Bronchial epithelial cell (primary cell): Measurements from ENCODE around the gene C1orf21. TPM values are rescaled to one million over a fixed set of nuclear protein-coding genes. Genes with fewer than 3 reads are reported as not detected.

Source experiments
- DNase-seq: peaks from one replicate; pipeline ENCODE4 v3.0.0-alpha.2; 2010; ENCODE audit warnings: low read depth
- FAIRE-seq: peaks from 2 replicates; lab custom pipeline; 2011; peaks lifted over from hg19 to GRCh38; lab: Jason Lieb, UNC
- H3K27me3 ChIP-seq: 2 replicates; pipeline ENCODE4 v1.5.1; 2011; ENCODE audit warnings: low read length; ENCODE audit not compliant: control insufficient read depth, insufficient read depth
- H3K36me3 ChIP-seq: 2 replicates; pipeline ENCODE4 v1.5.1; 2011; ENCODE audit warnings: low read length; ENCODE audit not compliant: control insufficient read depth, insufficient read depth
- H3K4me3 ChIP-seq: 2 replicates; pipeline ENCODE4 v1.5.1; 2011; ENCODE audit warnings: mild to moderate bottlenecking, low read depth, low read length, control low read depth
- CTCF ChIP-seq: IDR thresholded peaks from 2 replicates; pipeline ENCODE4 v1.5.1; 2011; ENCODE audit warnings: mild to moderate bottlenecking, moderate library complexity, low read length, control low read depth, inconsistent platforms; ENCODE audit not compliant: insufficient read depth, severe bottlenecking
- total RNA-seq: library from RNA; depleted of rRNA; stranded (reverse); fragments of >200 nt; gene quantifications from 2 replicates; pipeline ENCODE4 v1.2.1, GENCODE V29; 2014

Gene C1orf21
- total RNA-seq, 1 donor from 2014 or later, result 10.3 TPM

DNA sequence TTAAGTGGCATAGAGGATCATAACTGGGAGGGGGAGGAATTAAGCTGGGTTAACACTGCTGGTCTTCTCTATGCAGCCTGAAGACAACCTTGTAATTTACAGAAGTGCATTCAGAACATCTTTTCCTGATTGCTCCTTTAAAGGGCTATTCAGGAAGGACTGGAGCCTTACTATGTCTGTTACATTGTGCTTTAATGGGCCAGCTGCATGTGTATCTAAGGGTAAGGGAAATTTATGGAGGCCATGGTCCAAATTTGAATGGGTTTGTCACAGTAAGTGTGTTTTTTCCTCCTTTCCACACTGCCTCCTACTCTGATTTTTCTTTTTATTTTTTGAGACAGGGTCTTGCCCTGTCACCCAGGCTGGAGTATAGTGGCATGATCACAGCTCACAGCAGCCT lies 19.6 kb downstream of the C1orf21 start:
- Histone ChIP-seq H3K27me3 (no peaks in the 10 kb centered on the region), H3K36me3 (no peaks in the 10 kb centered on the region), H3K4me3 (no peak overlapping the region)
- FAIRE-seq (no peak), DNase-seq (no peak)
- no peak for TF ChIP-seq CTCF

- TF ChIP-seq CTCF, result no peak
- Histone ChIP-seq H3K27me3 (no peaks in the 10 kb centered on the region), H3K36me3 (no peaks in the 10 kb centered on the region), H3K4me3 (no peak overlapping the region)
- FAIRE-seq (no peak), DNase-seq (peak; percentile 53)
Observed at GRCh38 chr1:184407816-184408510, 21.1 kb downstream of the C1orf21 start.

GRCh38 chr1:184408580-184408979 lies 21.8 kb downstream of the C1orf21 start:
- peak; percentile 77 for FAIRE-seq
- no peak for DNase-seq
- no peak overlapping the region for H3K4me3 ChIP-seq
- no peaks in the 10 kb centered on the region for H3K36me3 ChIP-seq
- no peak for TF ChIP-seq CTCF
- no peaks in the 10 kb centered on the region for H3K27me3 ChIP-seq

DNA sequence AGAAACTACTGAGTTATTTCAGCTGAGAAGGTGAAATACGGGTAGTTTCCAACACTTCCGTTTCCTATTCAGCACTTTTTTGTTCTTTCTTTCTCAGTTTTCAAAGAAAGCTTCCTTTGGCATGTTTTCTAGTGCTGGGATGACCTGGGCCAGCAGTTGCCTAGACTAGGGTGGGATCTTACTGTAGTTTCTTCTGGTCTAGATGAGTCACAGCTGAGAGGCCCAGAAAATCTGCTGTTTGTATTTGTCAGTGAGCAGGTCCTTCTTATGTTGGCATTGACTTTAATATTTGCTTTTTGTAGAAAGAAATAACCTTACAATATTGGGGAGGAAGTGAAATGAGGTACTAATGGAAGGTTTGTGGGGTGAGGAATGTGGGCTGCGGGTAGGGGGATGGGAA lies 22.2 kb downstream of the C1orf21 start:
- DNase-seq, result peak; percentile 54
- Histone ChIP-seq H3K4me3 (no peak overlapping the region), H3K27me3 (no peaks in the 10 kb centered on the region), H3K36me3 (no peaks in the 10 kb centered on the region)
- TF ChIP-seq CTCF, result no peak
- FAIRE-seq, result no peak

- DNase-seq, result no peak
- FAIRE-seq, result no peak
- Histone ChIP-seq H3K27me3 (no peaks in the 10 kb centered on the region), H3K36me3 (no peaks in the 10 kb centered on the region), H3K4me3 (no peak overlapping the region)
- no peak for TF ChIP-seq CTCF
Observed at GRCh38 chr1:184412472-184412871, 25.6 kb downstream of the C1orf21 start.

GRCh38 chr1:184416481-184416880 lies 29.7 kb downstream of the C1orf21 start:
- Histone ChIP-seq H3K36me3 (no peaks in the 10 kb centered on the region), H3K27me3 (no peaks in the 10 kb centered on the region), H3K4me3 (no peak overlapping the region)
- no peak for TF ChIP-seq CTCF
- DNase-seq, result peak; percentile 91
- FAIRE-seq, result no peak
